ENCODE results near the gene TMEM213. TPM values are rescaled to one million over a fixed set of nuclear protein-coding genes. Genes with fewer than 3 reads are reported as not detected.

TMEM213 gene
- total and polyA plus RNA-seq, 10 of the 15 experiments (the other 5 are each of a cell fraction or from before 2014, with no cell fraction given) = not detected

DNA sequence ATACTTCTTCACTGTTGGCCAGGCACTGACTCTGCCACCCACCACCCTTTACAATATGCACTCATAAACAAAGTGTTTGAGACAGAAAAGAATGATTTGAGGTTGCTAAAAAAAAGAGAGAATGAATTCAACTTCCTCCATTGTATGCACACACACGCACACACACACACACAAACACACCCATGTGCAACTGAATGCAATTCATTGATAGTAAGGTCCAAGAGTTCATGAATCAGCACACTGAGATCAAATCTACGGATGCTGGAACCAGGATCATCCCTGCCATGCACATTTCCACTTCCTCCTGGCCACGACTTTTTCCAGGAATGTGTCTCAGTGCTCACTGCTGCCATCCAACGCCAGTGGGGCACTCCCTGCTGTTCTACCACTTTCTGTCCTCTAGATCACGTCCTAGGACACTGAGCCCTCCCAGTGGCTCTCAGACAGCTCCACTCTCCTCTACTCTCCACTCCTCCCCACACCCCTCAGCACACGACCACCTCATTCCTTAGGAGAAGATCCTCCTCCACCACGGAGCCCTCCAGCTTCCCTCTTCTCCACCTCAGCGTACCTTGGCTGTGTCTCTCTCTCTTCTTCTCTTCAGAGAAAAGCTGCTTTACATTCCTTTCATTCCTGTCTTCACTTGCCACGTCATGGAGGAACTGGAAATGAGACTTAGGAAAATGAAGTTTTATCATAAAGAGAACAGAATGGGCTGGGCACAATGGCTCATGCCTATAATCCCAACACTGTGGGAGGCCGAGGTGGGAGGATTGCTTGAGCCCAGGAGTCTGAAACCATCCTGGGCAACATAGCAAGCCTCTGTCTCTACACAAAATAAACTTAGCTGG, 12.0 kb upstream of the TMEM213 start:
- ChIA-PET CTCF (no interaction called here), SMC1A (ENCODE audit: uncharacterized antibody, unreplicated experiment) (no interaction called here), POLR2A (no interaction called here), RAD21 (ENCODE audit: unreplicated experiment) (no interaction called here)
- Histone ChIP-seq H3K4me2 (ENCODE audit: control insufficient read depth, insufficient read depth) (no peak overlapping the region), H3K79me2 (ENCODE audit: control insufficient read depth, insufficient read depth, low read length) (no peaks in the 10 kb centered on the region), H4K20me1 (ENCODE audit: control insufficient read depth, insufficient read depth) (no peaks in the 10 kb centered on the region), H3K36me3 (ENCODE audit: control insufficient read depth in 2 of 2, insufficient read depth in 2 of 2, low read length in 1 of 2) (no peaks in the 10 kb centered on the region), H3K27me3 (replicated peaks in 1 of 2; ENCODE audit: control insufficient read depth in 2 of 2, insufficient read depth in 2 of 2, low read length in 1 of 2) (no peaks in the 10 kb centered on the region; a peak in 1 of 4 replicates), H3K4me3 (no peak overlapping the region), H3K9ac (ENCODE audit: control insufficient read depth, insufficient read depth, low read length) (no peak overlapping the region), H2AFZ (ENCODE audit: control insufficient read depth, low read depth, low read length) (no peak overlapping the region), H3K9me3 (replicated peaks; ENCODE audit: control insufficient read depth, insufficient read depth, low read length) (no peaks in the 10 kb centered on the region), H3K27ac (ENCODE audit: control insufficient read depth, insufficient read depth) (no peak overlapping the region), H3K4me1 (ENCODE audit: control insufficient read depth, insufficient read depth, low read length) (no peaks in the 10 kb centered on the region)
- BruUV-seq (replicated peaks) = no TSS peak
- intact Hi-C loops (cut with micrococcal nuclease; ENCODE audit: unreplicated experiment) (no loop called here), in situ Hi-C loops (cut with MboI) (no loop called here)
- no peak for FAIRE-seq
- DNase-seq (ENCODE audit: low read depth, low spot score) = no peak
- ATAC-seq = no peak
- WGBS (ENCODE audit: insufficient coverage, insufficient replicate concordance, low lambda C conversion rate, missing lambda C conversion rate) = 15% methylated on average over 10 of the region's 10 CpGs
- TF ChIP-seq MEF2B (IDR thresholded peaks at IDR 0.05; ENCODE audit: partially characterized antibody, poor library complexity, severe bottlenecking) (no peak), ZSCAN29 (IDR thresholded peaks at IDR 0.05) (no peak), EZH2 (IDR thresholded peaks at IDR 0.05; ENCODE audit: borderline replicate concordance, control insufficient read depth, low read depth, low read length) (no peak), RCOR1 (conservative IDR thresholded peaks at IDR 0.05; ENCODE audit: low read depth, low read length) (no peak), POU2F2 (IDR thresholded peaks at IDR 0.05; ENCODE audit: borderline replicate concordance, low read depth, low read length) (no peak), SUPT20H (IDR thresholded peaks at IDR 0.05; ENCODE audit: borderline replicate concordance, control insufficient read depth, low read depth, low read length) (no peak), ZZZ3 (IDR thresholded peaks at IDR 0.05; ENCODE audit: control insufficient read depth, insufficient read length, low read depth) (no peak), WRNIP1 (IDR thresholded peaks at IDR 0.05; ENCODE audit: borderline replicate concordance, low read depth, low read length) (no peak), EED (IDR thresholded peaks at IDR 0.05; ENCODE audit: low read depth) (no peak), CBX5 (IDR thresholded peaks at IDR 0.05; ENCODE audit: low read depth) (no peak)
- TF ChIP-seq, protein P1, sequence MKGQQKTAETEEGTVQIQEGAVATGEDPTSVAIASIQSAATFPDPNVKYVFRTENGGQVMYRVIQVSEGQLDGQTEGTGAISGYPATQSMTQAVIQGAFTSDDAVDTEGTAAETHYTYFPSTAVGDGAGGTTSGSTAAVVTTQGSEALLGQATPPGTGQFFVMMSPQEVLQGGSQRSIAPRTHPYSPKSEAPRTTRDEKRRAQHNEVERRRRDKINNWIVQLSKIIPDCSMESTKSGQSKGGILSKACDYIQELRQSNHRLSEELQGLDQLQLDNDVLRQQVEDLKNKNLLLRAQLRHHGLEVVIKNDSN (IDR thresholded peaks at IDR 0.05; ENCODE audit: borderline replicate concordance, extremely low read length, insufficient read depth, low read depth, low read length) = no peak
- TF ChIP-seq, protein P2, sequence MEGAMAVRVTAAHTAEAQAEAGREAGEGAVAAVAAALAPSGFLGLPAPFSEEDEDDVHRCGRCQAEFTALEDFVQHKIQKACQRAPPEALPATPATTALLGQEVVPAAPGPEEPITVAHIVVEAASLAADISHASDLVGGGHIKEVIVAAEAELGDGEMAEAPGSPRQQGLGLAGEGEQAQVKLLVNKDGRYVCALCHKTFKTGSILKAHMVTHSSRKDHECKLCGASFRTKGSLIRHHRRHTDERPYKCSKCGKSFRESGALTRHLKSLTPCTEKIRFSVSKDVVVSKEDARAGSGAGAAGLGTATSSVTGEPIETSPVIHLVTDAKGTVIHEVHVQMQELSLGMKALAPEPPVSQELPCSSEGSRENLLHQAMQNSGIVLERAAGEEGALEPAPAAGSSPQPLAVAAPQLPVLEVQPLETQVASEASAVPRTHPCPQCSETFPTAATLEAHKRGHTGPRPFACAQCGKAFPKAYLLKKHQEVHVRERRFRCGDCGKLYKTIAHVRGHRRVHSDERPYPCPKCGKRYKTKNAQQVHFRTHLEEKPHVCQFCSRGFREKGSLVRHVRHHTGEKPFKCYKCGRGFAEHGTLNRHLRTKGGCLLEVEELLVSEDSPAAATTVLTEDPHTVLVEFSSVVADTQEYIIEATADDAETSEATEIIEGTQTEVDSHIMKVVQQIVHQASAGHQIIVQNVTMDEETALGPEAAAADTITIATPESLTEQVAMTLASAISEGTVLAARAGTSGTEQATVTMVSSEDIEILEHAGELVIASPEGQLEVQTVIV (IDR thresholded peaks at IDR 0.05; ENCODE audit: borderline replicate concordance, partially characterized antibody) = no peak
- TF ChIP-seq, protein P3, sequence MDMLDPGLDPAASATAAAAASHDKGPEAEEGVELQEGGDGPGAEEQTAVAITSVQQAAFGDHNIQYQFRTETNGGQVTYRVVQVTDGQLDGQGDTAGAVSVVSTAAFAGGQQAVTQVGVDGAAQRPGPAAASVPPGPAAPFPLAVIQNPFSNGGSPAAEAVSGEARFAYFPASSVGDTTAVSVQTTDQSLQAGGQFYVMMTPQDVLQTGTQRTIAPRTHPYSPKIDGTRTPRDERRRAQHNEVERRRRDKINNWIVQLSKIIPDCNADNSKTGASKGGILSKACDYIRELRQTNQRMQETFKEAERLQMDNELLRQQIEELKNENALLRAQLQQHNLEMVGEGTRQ (IDR thresholded peaks at IDR 0.05; ENCODE audit: borderline replicate concordance, low read depth, low read length) = no peak
- TF ChIP-seq, protein P4, sequence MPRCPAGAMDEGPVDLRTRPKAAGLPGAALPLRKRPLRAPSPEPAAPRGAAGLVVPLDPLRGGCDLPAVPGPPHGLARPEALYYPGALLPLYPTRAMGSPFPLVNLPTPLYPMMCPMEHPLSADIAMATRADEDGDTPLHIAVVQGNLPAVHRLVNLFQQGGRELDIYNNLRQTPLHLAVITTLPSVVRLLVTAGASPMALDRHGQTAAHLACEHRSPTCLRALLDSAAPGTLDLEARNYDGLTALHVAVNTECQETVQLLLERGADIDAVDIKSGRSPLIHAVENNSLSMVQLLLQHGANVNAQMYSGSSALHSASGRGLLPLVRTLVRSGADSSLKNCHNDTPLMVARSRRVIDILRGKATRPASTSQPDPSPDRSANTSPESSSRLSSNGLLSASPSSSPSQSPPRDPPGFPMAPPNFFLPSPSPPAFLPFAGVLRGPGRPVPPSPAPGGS (IDR thresholded peaks at IDR 0.05; ENCODE audit: borderline replicate concordance, insufficient read depth, low read depth, low read length, poor library complexity, severe bottlenecking) = no peak
